ENCODE measurements around the gene SUCNR1.
"Not testable (repeated sequence)": the region's sequence is repeated elsewhere in the genome, so short reads cannot be mapped to it uniquely, and the experiment has no call there.

The SUCNR1 gene

DNA sequence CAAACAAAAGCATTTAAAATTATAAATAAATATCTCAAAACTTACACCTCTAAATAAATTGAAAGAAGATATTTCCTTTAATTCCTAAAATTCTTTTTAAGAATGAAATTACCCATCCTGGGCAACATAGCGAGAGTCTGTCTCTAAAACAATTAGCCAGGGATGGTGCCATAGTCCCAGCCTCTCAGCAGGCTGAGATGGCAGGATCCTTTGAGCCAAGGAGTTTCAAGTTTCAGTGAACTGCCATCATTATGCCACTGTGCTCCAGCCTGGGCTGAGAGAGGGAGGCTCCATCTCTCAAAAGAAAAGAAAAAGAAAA is 34.2 kb upstream of the SUCNR1 start:
- no peaks in the 10 kb centered on the region for H3K9me3 ChIP-seq
- no peak overlapping the region for H3K27ac ChIP-seq
- H3K27me3 ChIP-seq, result no peaks in the 10 kb centered on the region
- H3K4me3 ChIP-seq (ENCODE audit: low read depth in 1 of 2, low read length in 1 of 2), result no peak overlapping the region
- no peaks in the 10 kb centered on the region for H3K36me3 ChIP-seq
- peaks cover 7 to 26% of the 10 kb centered on the region in 2 experiments for H3K4me1 ChIP-seq (ENCODE audit: control insufficient read depth in 1 of 2, insufficient read depth in 1 of 2, low read depth in 1 of 2, low read length in 1 of 2)
- TF ChIP-seq, protein P1, sequence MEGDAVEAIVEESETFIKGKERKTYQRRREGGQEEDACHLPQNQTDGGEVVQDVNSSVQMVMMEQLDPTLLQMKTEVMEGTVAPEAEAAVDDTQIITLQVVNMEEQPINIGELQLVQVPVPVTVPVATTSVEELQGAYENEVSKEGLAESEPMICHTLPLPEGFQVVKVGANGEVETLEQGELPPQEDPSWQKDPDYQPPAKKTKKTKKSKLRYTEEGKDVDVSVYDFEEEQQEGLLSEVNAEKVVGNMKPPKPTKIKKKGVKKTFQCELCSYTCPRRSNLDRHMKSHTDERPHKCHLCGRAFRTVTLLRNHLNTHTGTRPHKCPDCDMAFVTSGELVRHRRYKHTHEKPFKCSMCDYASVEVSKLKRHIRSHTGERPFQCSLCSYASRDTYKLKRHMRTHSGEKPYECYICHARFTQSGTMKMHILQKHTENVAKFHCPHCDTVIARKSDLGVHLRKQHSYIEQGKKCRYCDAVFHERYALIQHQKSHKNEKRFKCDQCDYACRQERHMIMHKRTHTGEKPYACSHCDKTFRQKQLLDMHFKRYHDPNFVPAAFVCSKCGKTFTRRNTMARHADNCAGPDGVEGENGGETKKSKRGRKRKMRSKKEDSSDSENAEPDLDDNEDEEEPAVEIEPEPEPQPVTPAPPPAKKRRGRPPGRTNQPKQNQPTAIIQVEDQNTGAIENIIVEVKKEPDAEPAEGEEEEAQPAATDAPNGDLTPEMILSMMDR (IDR thresholded peaks at IDR 0.05), result no peak

DNA sequence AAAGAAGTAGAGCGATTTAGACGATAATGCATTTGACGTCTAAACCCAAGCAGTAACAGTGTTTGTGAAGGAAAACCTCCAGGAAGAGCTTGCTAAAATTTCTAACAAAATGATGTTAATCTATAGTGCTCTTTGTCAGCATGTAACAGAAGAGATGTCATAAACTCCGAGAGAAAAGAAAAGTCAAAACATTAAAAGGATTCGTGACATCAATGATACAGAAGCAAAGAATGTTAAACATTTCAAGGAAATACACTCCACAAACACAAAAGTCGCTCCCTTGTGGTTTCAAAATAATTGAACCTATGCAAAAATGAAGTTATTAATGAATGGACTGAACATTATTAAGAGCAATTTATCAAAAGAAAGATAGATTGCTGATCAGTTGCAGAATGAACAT is 31.6 kb upstream of the SUCNR1 start:
- no peaks in the 10 kb centered on the region for H3K36me3 ChIP-seq
- no peak overlapping the region for H3K4me3 ChIP-seq (ENCODE audit: low read depth in 1 of 2, low read length in 1 of 2)
- H3K4me1 ChIP-seq (ENCODE audit: control insufficient read depth in 1 of 2, insufficient read depth in 1 of 2, low read depth in 1 of 2, low read length in 1 of 2), result peaks cover 7 to 17% of the 10 kb centered on the region in 2 experiments
- H3K27me3 ChIP-seq, result no peaks in the 10 kb centered on the region
- H3K9me3 ChIP-seq, result no peaks in the 10 kb centered on the region
- TF ChIP-seq, protein P1 (IDR thresholded peaks at IDR 0.05), result no peak
- H3K27ac ChIP-seq, result no peak overlapping the region

DNA sequence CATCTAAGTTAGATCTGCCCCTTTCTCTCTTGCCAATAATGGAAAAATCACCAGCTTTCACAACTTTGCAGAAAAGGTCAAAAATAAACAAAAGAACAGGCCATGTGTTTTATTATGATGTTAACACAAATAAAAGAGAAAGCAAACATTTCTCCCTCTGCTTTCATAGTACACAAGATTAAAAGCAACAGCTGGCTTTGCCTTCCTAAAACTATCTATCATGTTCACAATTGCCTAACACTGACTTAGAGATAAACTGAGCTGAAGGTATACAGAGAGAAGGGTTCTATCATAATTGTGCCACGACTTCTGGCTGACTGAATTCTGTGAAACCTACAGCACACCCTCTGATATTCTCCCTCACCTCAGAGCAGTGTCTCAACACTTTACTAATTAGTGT is 30.2 kb upstream of the SUCNR1 start:
- no peak overlapping the region for H3K27ac ChIP-seq
- no peak overlapping the region for H3K4me3 ChIP-seq (ENCODE audit: low read depth in 1 of 2, low read length in 1 of 2)
- TF ChIP-seq, protein P1 (IDR thresholded peaks at IDR 0.05), result no peak
- peaks cover 7 to 11% of the 10 kb centered on the region in 2 experiments for H3K4me1 ChIP-seq (ENCODE audit: control insufficient read depth in 1 of 2, insufficient read depth in 1 of 2, low read depth in 1 of 2, low read length in 1 of 2)
- no peaks in the 10 kb centered on the region for H3K36me3 ChIP-seq
- H3K27me3 ChIP-seq, result no peaks in the 10 kb centered on the region
- no peaks in the 10 kb centered on the region for H3K9me3 ChIP-seq

DNA sequence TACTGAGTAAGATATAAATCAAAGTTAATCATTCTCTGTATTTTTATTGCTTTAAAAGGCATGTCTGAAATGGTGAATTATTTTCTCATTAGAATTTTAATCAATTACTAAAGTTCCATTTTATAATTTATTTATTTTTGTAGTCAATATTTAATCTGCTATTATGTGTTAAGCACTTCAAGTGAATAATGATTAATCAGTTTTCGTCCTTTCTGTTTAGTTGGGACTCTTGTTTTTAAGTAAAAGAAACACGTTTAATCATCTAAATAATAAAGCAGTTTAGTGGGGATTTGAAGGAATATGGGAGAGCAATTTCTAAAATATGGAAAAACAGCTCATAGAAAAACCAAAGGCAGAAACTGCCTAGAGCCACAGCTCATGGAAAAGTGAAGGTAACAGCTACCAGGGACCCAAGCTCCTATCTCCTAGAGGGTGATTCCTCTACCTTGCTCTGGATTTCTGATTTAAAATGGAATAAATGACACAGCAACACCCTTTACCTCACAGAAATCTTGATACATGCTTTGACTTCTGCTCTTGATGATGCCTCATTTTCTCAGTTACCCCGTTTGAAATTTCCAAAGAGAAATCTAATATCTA is 28.0 kb upstream of the SUCNR1 start:
- Histone ChIP-seq H3K4me1 (ENCODE audit: control insufficient read depth in 1 of 2, insufficient read depth in 1 of 2, low read depth in 1 of 2, low read length in 1 of 2) (no peaks in the 10 kb centered on the region), H3K4me3 (ENCODE audit: low read depth in 1 of 2, low read length in 1 of 2) (no peak overlapping the region), H3K9me3 (no peaks in the 10 kb centered on the region), H3K27ac (no peak overlapping the region), H3K27me3 (no peaks in the 10 kb centered on the region), H3K36me3 (no peaks in the 10 kb centered on the region)
- TF ChIP-seq, protein P1 (IDR thresholded peaks at IDR 0.05), result no peak

DNA sequence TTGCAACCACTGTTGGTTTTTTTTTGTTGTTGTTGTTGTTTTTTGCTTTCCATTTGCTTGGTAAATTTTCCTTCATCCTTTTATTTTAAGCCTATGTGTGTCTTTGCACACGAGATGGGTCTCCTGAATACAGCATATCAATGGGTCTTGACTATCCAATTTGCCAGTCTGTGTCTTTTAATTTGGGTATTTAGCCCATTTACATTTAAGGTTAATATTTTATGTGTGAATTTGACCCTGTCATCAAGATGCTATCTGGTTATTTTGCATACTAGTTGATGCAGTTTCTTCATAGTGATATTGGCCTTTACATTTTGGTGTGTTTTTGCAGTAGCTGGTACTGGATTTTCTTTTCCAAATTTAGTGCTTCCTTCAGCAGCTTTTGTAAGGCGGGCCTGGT is 23.4 kb upstream of the SUCNR1 start:
- not testable (repeated sequence) for H3K27me3 ChIP-seq; H3K27ac ChIP-seq; H3K4me3 ChIP-seq (ENCODE audit: low read depth in 1 of 2, low read length in 1 of 2); H3K36me3 ChIP-seq; H3K9me3 ChIP-seq
- peaks cover 15 to 19% of the 10 kb centered on the region in 2 experiments for H3K4me1 ChIP-seq (ENCODE audit: control insufficient read depth in 1 of 2, insufficient read depth in 1 of 2, low read depth in 1 of 2, low read length in 1 of 2)

DNA sequence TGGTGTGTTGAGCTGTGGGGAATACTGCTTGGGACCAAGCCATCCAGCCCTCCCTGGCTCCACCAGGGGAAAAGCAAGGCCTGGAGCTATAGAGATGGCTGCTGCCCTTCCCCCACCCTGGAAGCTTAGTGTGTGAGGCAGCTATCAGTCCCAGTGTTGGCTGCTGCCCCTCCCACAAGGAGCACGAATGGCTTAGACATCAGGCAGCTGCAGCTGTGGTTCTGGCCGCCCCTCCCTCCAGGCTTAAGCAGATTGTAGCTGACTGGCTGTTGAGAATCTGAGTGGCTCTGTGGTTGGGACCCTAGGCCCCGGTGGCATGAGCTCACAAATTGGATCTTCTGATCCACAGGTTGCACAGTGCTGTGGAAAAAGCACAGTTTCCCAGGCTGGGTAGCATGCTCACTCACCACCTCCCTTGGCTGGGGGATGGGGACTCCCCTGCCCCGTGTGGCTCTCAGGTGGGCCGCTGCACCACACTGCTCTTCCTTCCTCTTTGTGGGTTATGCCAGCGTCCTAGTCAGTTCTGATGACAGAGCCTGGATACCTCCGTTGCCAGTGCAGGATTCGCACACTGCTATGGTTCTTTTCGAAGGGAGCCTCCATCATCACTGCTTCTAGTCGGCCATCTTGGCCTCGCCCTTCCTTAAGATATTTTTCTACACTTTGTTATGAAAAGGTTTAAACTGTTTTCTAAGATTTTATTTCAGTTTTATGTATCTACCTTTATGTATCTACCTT is 21.2 kb upstream of the SUCNR1 start:
- peaks cover 15 to 19% of the 10 kb centered on the region in 2 experiments for H3K4me1 ChIP-seq (ENCODE audit: control insufficient read depth in 1 of 2, insufficient read depth in 1 of 2, low read depth in 1 of 2, low read length in 1 of 2)
- no peaks in the 10 kb centered on the region for H3K9me3 ChIP-seq
- TF ChIP-seq, protein P1 (IDR thresholded peaks at IDR 0.05), result no peak

More for the DNA sequence above, 21.2 kb upstream of the SUCNR1 start:
- Histone ChIP-seq H3K27ac (peak overlapping the region; percentile 53), H3K27me3 (no peaks in the 10 kb centered on the region), H3K4me3 (ENCODE audit: low read depth in 1 of 2, low read length in 1 of 2) (peak overlapping the region in 1 of 2 experiments; percentile 17), H3K36me3 (no peaks in the 10 kb centered on the region)
